AG04450 (cell line): Measurements from ENCODE around the gene CLDN19. TPM values are rescaled to one million over a fixed set of nuclear protein-coding genes. Genes with fewer than 3 reads are reported as not detected.
"Not testable (repeated sequence)": the region's sequence is repeated elsewhere in the genome, so short reads cannot be mapped to it uniquely, and the experiment has no call there.

ENCODE experiments used
- CTCF ChIA-PET: fragments of 300-600, 350-600 bp; formaldehyde crosslinking; extraction: SDS; loops from one replicate; lab custom pipeline; 2022; ENCODE audit warnings: antibody characterized with exemption, inconsistent platforms; lab: Charles Lee
- POLR2A ChIA-PET: fragments of 350-600 bp; formaldehyde crosslinking; extraction: SDS; loops from one replicate; lab custom pipeline; 2021; ENCODE audit warnings: antibody characterized with exemption, inconsistent platforms; lab: Yijun Ruan, JAX
- DNase-seq: peaks from one replicate; pipeline ENCODE4 v3.0.0-alpha.2; 2011; ENCODE audit warnings: low read depth, low spot score
- H3K27ac ChIP-seq: one replicate; pipeline ENCODE4 v1.5.1; 2012; ENCODE audit warnings: low read depth, low read length, control low read depth
- H3K27me3 ChIP-seq: one replicate; pipeline ENCODE4 v1.6.0; 2012; ENCODE audit warnings: low read length; ENCODE audit not compliant: control insufficient read depth, insufficient read depth
- H3K4me3 ChIP-seq: 2 replicates; pipeline ENCODE4 v1.5.1; 2011; ENCODE audit warnings: mild to moderate bottlenecking, low read depth, low read length, control low read depth
- H3K9me3 ChIP-seq: 2 replicates; pipeline ENCODE4 v1.5.1; 2012; ENCODE audit warnings: low read length; ENCODE audit not compliant: control insufficient read depth, insufficient read depth
- CTCF ChIP-seq: IDR thresholded peaks from 2 replicates; pipeline ENCODE4 v1.5.1; 2011; ENCODE audit warnings: low read depth, low read length, control low read depth, inconsistent platforms
- polyA plus RNA-seq: library from polyadenylated mRNA; depleted of rRNA; stranded (reverse); fragments of >200 nt; gene quantifications from 2 replicates; pipeline ENCODE4 v1.2.3, GENCODE V29; 2011

CLDN19 gene
- polyA plus RNA-seq, 1 experiment: not detected

DNA sequence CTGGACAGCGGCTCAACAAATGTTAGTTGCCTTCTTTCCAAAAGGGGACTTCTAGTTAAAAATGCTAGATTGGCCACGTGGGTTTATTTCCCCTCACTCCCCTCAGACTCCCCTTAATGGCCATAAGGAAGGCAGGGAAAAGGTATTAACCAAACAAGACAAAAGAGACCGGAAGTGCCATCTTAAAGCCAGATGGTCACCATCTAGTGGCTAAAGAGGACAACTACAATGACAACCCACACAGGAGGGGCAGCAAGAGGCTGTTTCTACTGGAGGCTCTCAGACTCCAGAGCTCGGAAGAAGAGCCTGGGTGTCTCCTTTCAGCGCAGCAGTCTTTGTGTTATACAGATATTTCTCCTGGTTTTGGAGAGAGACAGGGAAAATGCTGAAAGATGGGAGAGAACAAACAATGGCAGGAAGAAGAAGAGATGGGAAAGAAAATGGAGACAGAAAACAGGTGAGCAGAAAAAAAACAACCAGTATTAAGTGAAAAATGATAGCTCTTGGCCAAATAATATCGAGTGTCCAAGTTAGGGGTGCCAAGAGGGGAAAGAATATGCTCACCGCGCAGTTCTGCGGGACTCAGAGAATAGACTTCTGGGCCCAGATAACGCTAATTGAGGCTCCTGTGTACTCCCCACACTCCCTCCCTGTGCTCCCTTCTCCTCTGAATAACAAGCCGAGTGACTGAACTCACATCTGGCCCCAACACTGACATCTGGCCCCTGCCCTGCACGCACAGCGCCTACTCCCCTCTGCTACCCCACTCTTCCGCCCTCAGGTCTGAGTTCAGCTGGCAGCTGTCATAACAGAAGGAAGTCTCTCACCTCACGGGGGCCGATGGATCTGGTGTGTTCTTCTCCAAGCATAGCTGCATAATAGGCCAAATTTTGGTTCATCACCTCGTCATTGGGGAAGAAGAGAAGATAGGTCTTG lies 17.2 kb upstream of the CLDN19 start:
- no peaks in the 10 kb centered on the region for H3K9me3 ChIP-seq
- H3K27me3 ChIP-seq: no peaks in the 10 kb centered on the region
- ChIA-PET CTCF (interaction anchor here (0.8 to 1.6 kb wide), 6 partner anchors 10 to 610 kb away, joined by 3 to 5 read pairs (median 3); partner anchors contain the start of genes C1orf50 and P3H1), POLR2A (interaction anchor here (1.3 kb wide), 1 partner anchor 9 kb away, joined by 4 read pairs; no protein-coding TSS in a partner anchor)
- DNase-seq: peak; percentile 39
- H3K4me3 ChIP-seq: no peak overlapping the region
- TF ChIP-seq CTCF: peak; percentile 66
- no peak overlapping the region for H3K27ac ChIP-seq

- TF ChIP-seq CTCF: no peak
- no peak for DNase-seq
These were observed 13.0 kb upstream of the CLDN19 start for GRCh38 chr1:42753070-42753469.

DNA sequence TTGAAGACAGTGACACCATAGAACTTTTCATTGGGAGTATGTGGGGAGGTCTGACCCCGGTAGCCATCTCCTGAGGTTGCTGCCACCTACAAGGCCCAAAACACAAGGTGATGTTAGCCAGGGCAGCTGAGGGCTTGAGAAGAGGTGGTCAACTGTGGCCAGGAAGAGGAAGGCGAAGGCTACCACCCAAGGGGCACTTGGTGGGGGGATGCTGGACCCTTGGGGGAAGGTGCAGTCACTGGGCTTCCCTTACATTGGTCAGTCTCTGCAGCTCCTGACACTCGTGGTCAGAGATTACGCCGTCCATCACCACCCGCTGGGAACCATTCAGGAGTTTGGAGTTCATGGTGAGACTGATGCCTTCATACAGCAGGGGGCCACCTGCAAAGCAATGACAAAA lies 12.2 kb upstream of the CLDN19 start:
- H3K27ac ChIP-seq: no peak overlapping the region
- no peaks in the 10 kb centered on the region for H3K27me3 ChIP-seq
- no peak overlapping the region for H3K4me3 ChIP-seq
- H3K9me3 ChIP-seq: no peaks in the 10 kb centered on the region
- TF ChIP-seq CTCF: no peak
- POLR2A ChIA-PET: interaction anchor here (1.0 kb wide), 2 partner anchors 14 to 70 kb away, joined by 4 to 5 read pairs; partner anchors contain the start of gene YBX1
- DNase-seq: no peak
- CTCF ChIA-PET: interaction anchor here (0.6 to 1.3 kb wide), 6 partner anchors 10 to 579 kb away, joined by 3 to 8 read pairs (median 4); partner anchors contain the start of gene P3H1

More at GRCh38 chr1:42753070-42753469, 13.0 kb upstream of the CLDN19 start:
- Histone ChIP-seq H3K9me3 (no peaks in the 10 kb centered on the region), H3K4me3 (no peak overlapping the region), H3K27me3 (no peaks in the 10 kb centered on the region), H3K27ac (peak overlapping the region; percentile 53)
- CTCF ChIA-PET: interaction anchor here (0.6 to 1.3 kb wide), 6 partner anchors 10 to 580 kb away, joined by 3 to 8 read pairs (median 4); partner anchors contain the start of gene P3H1
- POLR2A ChIA-PET: interaction anchor here (1.0 kb wide), 1 partner anchor 13 kb away, joined by 4 read pairs; no protein-coding TSS in a partner anchor

DNA sequence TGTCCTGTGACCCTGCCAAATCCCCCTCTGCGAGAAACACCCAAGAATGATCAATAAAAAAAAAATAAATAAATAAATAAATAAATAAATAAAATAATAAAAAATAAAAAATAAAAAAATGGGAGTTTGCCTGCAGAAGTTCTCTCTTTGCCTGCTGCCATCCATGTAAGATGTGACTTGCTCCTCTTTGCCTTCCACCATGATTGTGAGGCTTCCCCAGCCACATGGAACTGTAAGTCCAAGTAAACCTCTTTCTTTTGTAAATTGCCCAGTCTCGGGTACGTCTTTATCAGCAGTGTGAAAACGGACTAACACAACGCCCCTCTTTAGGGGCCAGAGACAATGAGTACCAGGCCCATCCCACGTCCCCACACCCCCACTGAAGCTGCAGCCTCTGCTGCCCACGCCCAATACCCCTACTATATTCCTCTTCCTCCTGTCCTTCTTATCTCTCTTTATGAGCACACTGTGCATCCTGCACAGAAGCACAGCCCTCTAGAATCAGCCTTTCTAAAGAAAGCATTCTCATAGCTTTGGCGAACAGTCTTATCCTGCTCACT lies 11.6 kb upstream of the CLDN19 start:
- H3K4me3 ChIP-seq, H3K27me3 ChIP-seq, DNase-seq, H3K27ac ChIP-seq, H3K9me3 ChIP-seq, CTCF ChIA-PET: not testable (repeated sequence)
- POLR2A ChIA-PET: interaction anchor here (1.0 kb wide), 1 partner anchor 69 kb away, joined by 5 read pairs; the partner anchor contains the start of gene YBX1

- Histone ChIP-seq H3K9me3 (no peaks in the 10 kb centered on the region), H3K4me3 (no peak overlapping the region), H3K27ac (no peak overlapping the region), H3K27me3 (no peaks in the 10 kb centered on the region)
- POLR2A ChIA-PET: no interaction called here
- CTCF ChIA-PET: interaction anchor here (1.2 kb wide), 1 partner anchor 172 kb away, joined by 4 read pairs; no protein-coding TSS in a partner anchor
- DNase-seq: no peak
- no peak for TF ChIP-seq CTCF
These were observed 10.0 kb upstream of the CLDN19 start for GRCh38 chr1:42750041-42750440.
